K562 (cell line): ENCODE measurements around the gene RBM19.

Experiments
- AFF4 ChIP-seq: sonication (generic); formaldehyde crosslinking; IDR thresholded peaks from 2 replicates; pipeline ENCODE4 v1.8.0; 2023; ENCODE audit warnings: mild to moderate bottlenecking, missing genetic modification reagents
- ATF3 ChIP-seq, 2 experiments: fragments of 450-650 bp in 1 of 2; sonication (generic) in 1 of 2; formaldehyde crosslinking in 1 of 2; IDR thresholded peaks in 1 of 2; conservative IDR thresholded peaks in 1 of 2; 2 replicates each; pipeline versions ENCODE4 v1.6.1 to v1.8.1; 2016 to 2023; ENCODE audit warnings: mild to moderate bottlenecking in 2 of 2, moderate library complexity in 2 of 2, inconsistent platforms in 1 of 2, missing genetic modification reagents in 1 of 2
- CBFB ChIP-seq: sonication (generic); formaldehyde crosslinking; IDR thresholded peaks from 2 replicates; pipeline ENCODE4 v1.4.0; 2020; ENCODE audit warnings: mild to moderate bottlenecking, missing genetic modification reagents
- CTBP1 ChIP-seq: fragments of 450-650 bp; IDR thresholded peaks from 2 replicates; pipeline ENCODE4 v1.6.1; 2016; ENCODE audit warnings: borderline replicate concordance
- CTCF ChIP-seq, 3 experiments: IDR thresholded peaks in 2 of 3; conservative IDR thresholded peaks in 1 of 3; 2 replicates each; pipeline ENCODE4 v1.5.1; 2011 to 2012; ENCODE audit warnings: low read length in 3 of 3, mild to moderate bottlenecking in 3 of 3, control low read depth in 2 of 3, improper control_type of control experiment in 1 of 3, inconsistent platforms in 1 of 3, low read depth in 1 of 3, mixed read lengths in 1 of 3, moderate library complexity in 1 of 3; ENCODE audit not compliant: insufficient read depth in 2 of 3
- FOXM1 ChIP-seq, 2 experiments: fragments of 450-650 bp in 1 of 2; sonication (generic) in 1 of 2; formaldehyde crosslinking in 1 of 2; IDR thresholded peaks; 2 replicates each; pipeline versions ENCODE4 v1.6.1 to v1.9.0; 2017 to 2022; ENCODE audit warnings: low read depth in 2 of 2, mild to moderate bottlenecking in 2 of 2, missing genetic modification reagents in 1 of 2, moderate library complexity in 1 of 2
- MCM7 ChIP-seq, 2 experiments: fragments of 450-650 bp; IDR thresholded peaks; 2 replicates each; pipeline ENCODE4 v1.6.1; 2016 to 2018
- NR4A1 ChIP-seq, 2 experiments: fragments of 250-450 bp in 1 of 2; fragments of 450-650 bp in 1 of 2; sonication (Bioruptor Pico) in 1 of 2; IDR thresholded peaks; 2 replicates each; pipeline versions ENCODE4 v1.4.0 to v1.6.1; 2016 to 2020; ENCODE audit warnings: mild to moderate bottlenecking in 2 of 2, missing compliant biosample characterization in 1 of 2, missing genetic modification characterization in 1 of 2, moderate library complexity in 1 of 2
- SMAD3 ChIP-seq: fragments of 450-650 bp; formaldehyde crosslinking; conservative IDR thresholded peaks from 2 replicates; pipeline ENCODE4 v1.4.0; 2020; ENCODE audit warnings: mild to moderate bottlenecking
- SRSF3 ChIP-seq: fragments of 200-400 bp; formaldehyde crosslinking; IDR thresholded peaks from 2 replicates; pipeline ENCODE4 v1.6.1; 2016; ENCODE audit warnings: mild to moderate bottlenecking, low read length, moderate library complexity; ENCODE audit not compliant: insufficient read depth
- WHSC1 ChIP-seq: IDR thresholded peaks from one replicate; pipeline ENCODE4 v1.6.1; 2012; ENCODE audit warnings: low read length, control low read depth, inconsistent platforms
- ZC3H4 ChIP-seq: sonication (generic); formaldehyde crosslinking; IDR thresholded peaks from 2 replicates; pipeline ENCODE4 v1.9.0; 2021; ENCODE audit warnings: missing genetic modification reagents, borderline replicate concordance
- ZNF639 ChIP-seq, 2 experiments: fragments of 200-800 bp in 1 of 2; sonication (Bioruptor generic) in 1 of 2; sonication (generic) in 1 of 2; formaldehyde crosslinking in 1 of 2; IDR thresholded peaks in 1 of 2; conservative IDR thresholded peaks in 1 of 2; 2 replicates each; pipeline versions ENCODE4 v1.5.0 to v1.6.1; 2016 to 2020; ENCODE audit warnings: missing compliant biosample characterization in 1 of 2, missing genetic modification characterization in 1 of 2, missing genetic modification reagents in 1 of 2
- ZNF740 ChIP-seq, 3 experiments: fragments of 200-800 bp in 1 of 3; sonication (Bioruptor generic) in 1 of 3; sonication (generic) in 1 of 3; formaldehyde crosslinking in 1 of 3; IDR thresholded peaks; 2 replicates each; pipeline versions ENCODE4 v1.6.1 to v1.8.0; 2016 to 2022; ENCODE audit warnings: mild to moderate bottlenecking in 2 of 3, missing compliant biosample characterization in 2 of 3, missing genetic modification characterization in 2 of 3, missing genetic modification reagents in 1 of 3

GRCh38 chr12:113983265-113983664 lies 17.1 kb upstream of the RBM19 start:
- TF ChIP-seq NR4A1 (CRISPR knock-in tag; IDR thresholded peaks at IDR 0.05) (no peak), NR4A1 (tag; IDR thresholded peaks at IDR 0.05) (no peak), CTBP1 (no peak), CBFB (no peak), WHSC1 (no peak), ZNF639 (CRISPR knock-in tag; conservative IDR thresholded peaks at IDR 0.05 in 1 of 2, IDR thresholded peaks at IDR 0.05 in 1 of 2) (no peak), CTCF (IDR thresholded peaks at IDR 0.05 in 2 of 3, conservative IDR thresholded peaks at IDR 0.05 in 1 of 3; ENCODE audit: insufficient read depth in 2 of 3, low read depth in 1 of 3, low read length in 3 of 3) (no peak), MCM7 (IDR thresholded peaks at IDR 0.05) (no peak), SRSF3 (no peak), AFF4 (CRISPR knock-in tag) (no peak), SMAD3 (CRISPR knock-in tag) (no peak), ATF3 (IDR thresholded peaks at IDR 0.05) (no peak), ATF3 (CRISPR knock-in tag; conservative IDR thresholded peaks at IDR 0.05) (no peak), ZC3H4 (CRISPR knock-in tag) (no peak), ZNF740 (CRISPR knock-in tag; IDR thresholded peaks at IDR 0.05) (no peak), ZNF740 (tag; IDR thresholded peaks at IDR 0.05) (no peak), FOXM1 (IDR thresholded peaks at IDR 0.05; ENCODE audit: low read depth) (no peak), FOXM1 (CRISPR knock-in tag; IDR thresholded peaks at IDR 0.05; ENCODE audit: low read depth) (no peak)
